Heart left ventricle (tissue), 13 donors: Measurements from ENCODE around the gene TPST1.

ENCODE experiments used
- CTCF ChIP-seq, 12 donors: fragments of 200-600 bp; sonication (generic) in 4 of 12; IDR thresholded peaks; one replicate each; pipeline versions ENCODE4 v1.5.0 to v1.8.0; 2018 to 2022; ENCODE audit warnings: antibody characterized with exemption in 12 of 12, mild to moderate bottlenecking in 5 of 12
- POLR2A ChIP-seq, 2 donors: fragments of 450-650 bp; IDR thresholded peaks; one replicate each; pipeline ENCODE4 v1.6.1; 2017; ENCODE audit warnings: antibody characterized with exemption in 2 of 2, mild to moderate bottlenecking in 2 of 2, moderate library complexity in 2 of 2
- donor health status: ischemic (EF 13 %, LVEDD 7.1; RV severe dilation, severe dysfunction).
- donor health status: DM: no; HTN: yes; CAD: no.
- donor health status: DM: no; HTN: no; CAD: no.
- donor health status: ischemic (EF 25% LVEDD 6.9; RV normal size, moderate dysfunction).
- donor health status: ischemic (EF 25% LVEDD 5.7; RV mildly dilated, moderate dysfunction).
- donor health status: ischemic (EF 35%, LVEDD 5.7; RV mildly dilated, moderate dysfunction).
- donor health status: nonischemic (EF 11% LVEDD 7.7; RV severe dilation, severe dysfunction).
- donor health status: DM: yes; HTN: yes; CAD: no.
- donor health status: PGD.
- donor health status: ischemic (EF 29% LVEDD 5.4; RV normal size, mild dysfunction).
- donor health status: nonischemic (EF 23%, LVEDD 6.1; RV moderate dilation, normal function).

GRCh38 chr7:66301737-66302136 is 96.6 kb downstream of the TPST1 start:
- TF ChIP-seq CTCF (IDR thresholded peaks at IDR 0.05) (no peak), POLR2A (IDR thresholded peaks at IDR 0.05) (no peak)
